ENCODE measurements around the gene IL11. TPM values are rescaled to one million over a fixed set of nuclear protein-coding genes. Genes with fewer than 3 reads are reported as not detected.
A peak's percentile ranks its signal among the peaks of the same experiment; 100 is the strongest.
"Not testable (repeated sequence)": the region's sequence is repeated elsewhere in the genome, so short reads cannot be mapped to it uniquely, and the experiment has no call there.

The IL11 gene
- polyA plus RNA-seq, 3 donors, result not detected

- intact Hi-C loops (cut with micrococcal nuclease), result loop anchor here in 1 of 2 donors (10.0 kb wide), 1 partner anchor 115 kb away; no protein-coding TSS in a partner anchor
- no peak overlapping the region for H3K4me3 Mint-ChIP-seq
- Histone ChIP-seq H3K9ac (ENCODE audit: insufficient read depth, low read length, poor library complexity, severe bottlenecking) (no peak overlapping the region), H3K9me3 (replicated peaks in 1 of 2; ENCODE audit: control insufficient read depth in 1 of 2, insufficient read depth in 1 of 2, low read length in 2 of 2) (no peaks in the 10 kb centered on the region), H3K4me2 (replicated peaks; ENCODE audit: extremely low read depth, low read length, poor library complexity, severe bottlenecking) (no peak overlapping the region), H3K79me2 (ENCODE audit: insufficient read depth, low read length) (peaks cover 24% of the 10 kb centered on the region), H3K27me3 (ENCODE audit: control insufficient read depth in 2 of 2, insufficient read depth in 2 of 2, low read length in 2 of 2) (no peaks in the 10 kb centered on the region), H3K27ac (ENCODE audit: low read depth in 1 of 2, low read length in 2 of 2) (no peak overlapping the region), H3K36me3 (replicated peaks in 1 of 2; ENCODE audit: control insufficient read depth in 1 of 2, insufficient read depth in 2 of 2, low read length in 2 of 2) (no peaks in the 10 kb centered on the region), H3K4me3 (replicated peaks in 1 of 3; ENCODE audit: low read depth in 2 of 3, low read length in 3 of 3) (no peak overlapping the region), H4K20me1 (ENCODE audit: insufficient read depth, low read length) (peaks cover 9% of the 10 kb centered on the region), H2AFZ (ENCODE audit: insufficient read depth, low read depth, low read length, poor library complexity, severe bottlenecking) (peak overlapping the region; percentile 3), H3K4me1 (ENCODE audit: control insufficient read depth in 1 of 2, insufficient read depth in 2 of 2, low read length in 2 of 2) (peaks cover 22 to 30% of the 10 kb centered on the region in 2 donors)
- H3K9me3 Mint-ChIP-seq, result peaks cover 0 to 12% (median 2%) of the 10 kb centered on the region in 7 donors
- peaks cover 22% of the 10 kb centered on the region for H3K4me1 Mint-ChIP-seq
- H3K27ac Mint-ChIP-seq, result no peak overlapping the region
- 100% methylated on average over 2 of the region's 2 CpGs for WGBS (ENCODE audit: insufficient coverage)
- peaks cover 13 to 16% of the 10 kb centered on the region in 2 donors for H3K36me3 Mint-ChIP-seq
- H3K27me3 Mint-ChIP-seq (ENCODE audit: low read depth in 3 of 3), result peaks cover 4 to 12% (median 8%) of the 10 kb centered on the region in 3 donors
- no peak for DNase-seq
- no peak for TF ChIP-seq CTCF (IDR thresholded peaks at IDR 0.05)
Observed at GRCh38 chr19:55410168-55410567, 39.9 kb upstream of the IL11 start.

DNA sequence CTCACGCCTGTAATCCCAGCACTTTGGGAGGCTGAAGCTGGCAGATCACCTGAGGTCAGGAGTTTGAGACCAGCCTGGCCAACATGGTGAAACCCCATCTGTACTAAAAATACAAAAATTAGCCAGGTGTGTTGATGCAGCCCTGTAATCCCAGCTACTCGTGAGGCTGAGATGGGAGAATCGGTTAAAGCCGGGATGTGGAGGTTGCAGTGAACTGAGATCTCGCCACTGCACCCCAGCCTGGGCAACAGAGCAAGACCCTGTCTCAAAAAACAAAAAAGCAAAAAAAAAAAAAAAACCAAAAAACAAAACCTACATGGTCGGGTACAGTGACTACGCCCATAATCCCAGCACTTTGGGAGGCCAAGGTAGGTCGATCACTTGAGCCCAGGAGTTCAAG lies 38.9 kb upstream of the IL11 start:
- H3K4me3 ChIP-seq (replicated peaks in 1 of 3; ENCODE audit: low read depth in 2 of 3, low read length in 3 of 3); H2AFZ ChIP-seq (ENCODE audit: insufficient read depth, low read depth, low read length, poor library complexity, severe bottlenecking); H3K4me2 ChIP-seq (replicated peaks; ENCODE audit: extremely low read depth, low read length, poor library complexity, severe bottlenecking); H3K9ac ChIP-seq (ENCODE audit: insufficient read depth, low read length, poor library complexity, severe bottlenecking); H3K27me3 Mint-ChIP-seq (ENCODE audit: low read depth in 3 of 3); DNase-seq; H3K9me3 ChIP-seq (replicated peaks in 1 of 2; ENCODE audit: control insufficient read depth in 1 of 2, insufficient read depth in 1 of 2, low read length in 2 of 2); H3K36me3 ChIP-seq (replicated peaks in 1 of 2; ENCODE audit: control insufficient read depth in 1 of 2, insufficient read depth in 2 of 2, low read length in 2 of 2); H3K27me3 ChIP-seq (ENCODE audit: control insufficient read depth in 2 of 2, insufficient read depth in 2 of 2, low read length in 2 of 2); H3K27ac ChIP-seq (ENCODE audit: low read depth in 1 of 2, low read length in 2 of 2): not testable (repeated sequence)
- peaks cover 22 to 31% of the 10 kb centered on the region in 2 donors for H3K4me1 ChIP-seq (ENCODE audit: control insufficient read depth in 1 of 2, insufficient read depth in 2 of 2, low read length in 2 of 2)
- H3K4me1 Mint-ChIP-seq, result peaks cover 22% of the 10 kb centered on the region
- 100% methylated on average over 3 of the region's 8 CpGs for WGBS (ENCODE audit: insufficient coverage)
- H3K36me3 Mint-ChIP-seq, result peaks cover 15 to 23% of the 10 kb centered on the region in 2 donors
- H4K20me1 ChIP-seq (ENCODE audit: insufficient read depth, low read length), result peaks cover 13% of the 10 kb centered on the region
- intact Hi-C loops (cut with micrococcal nuclease), result loop anchor here in 1 of 2 donors (2.0 to 10.0 kb wide), 2 partner anchors 52 to 196 kb away; partner anchors contain the start of genes ISOC2, ZNF524 and ZNF865
- peaks cover 0 to 12% (median 2%) of the 10 kb centered on the region in 7 donors for H3K9me3 Mint-ChIP-seq
- H3K27ac Mint-ChIP-seq, result peak overlapping the region in 5 of 7 donors; percentile 10 to 98 (median 96)
- H3K4me3 Mint-ChIP-seq, result peak overlapping the region in 1 of 2 donors; percentile 84
- peaks cover 34% of the 10 kb centered on the region for H3K79me2 ChIP-seq (ENCODE audit: insufficient read depth, low read length)
